CD14-positive monocyte (primary cell): ENCODE measurements around the gene STK38. TPM values are rescaled to one million over a fixed set of nuclear protein-coding genes. Genes with fewer than 3 reads are reported as not detected.

ENCODE experiments used
- DNase-seq, 3 donors: peaks; one replicate each; pipeline ENCODE4 v3.0.0-alpha.2; 2011 to 2022
- H2AFZ ChIP-seq: 2 replicates; pipeline ENCODE4 v1.6.0; 2012; ENCODE audit warnings: mild to moderate bottlenecking, low read depth, low read length, inconsistent platforms; ENCODE audit not compliant: insufficient read depth, poor library complexity, severe bottlenecking
- H3K27ac ChIP-seq, 2 donors: 1 replicate in 1 of 2; 2 replicates in 1 of 2; pipeline ENCODE4 v1.5.1; 2012 to 2013; ENCODE audit warnings: low read length in 2 of 2, control low read depth in 1 of 2, inconsistent platforms in 1 of 2, low read depth in 1 of 2, mild to moderate bottlenecking in 1 of 2
- H3K27me3 ChIP-seq, 2 donors: one replicate each; pipeline versions ENCODE4 v1.6.0 to v1.6.1; 2011 to 2013; ENCODE audit warnings: low read length in 2 of 2; ENCODE audit not compliant: control insufficient read depth in 2 of 2, insufficient read depth in 2 of 2
- H3K36me3 ChIP-seq, 2 donors: replicated peaks in 1 of 2; 1 replicate in 1 of 2; 2 replicates in 1 of 2; pipeline versions ENCODE4 v1.5.1 to v1.6.1; 2012 to 2013; ENCODE audit warnings: low read length in 2 of 2, control low read depth in 1 of 2, inconsistent platforms in 1 of 2, mild to moderate bottlenecking in 1 of 2; ENCODE audit not compliant: insufficient read depth in 2 of 2, control insufficient read depth in 1 of 2
- H3K4me1 ChIP-seq, 2 donors: 1 replicate in 1 of 2; 2 replicates in 1 of 2; pipeline versions ENCODE4 v1.5.1 to v1.6.1; 2012 to 2013; ENCODE audit warnings: low read length in 2 of 2, control low read depth in 1 of 2, inconsistent platforms in 1 of 2, mild to moderate bottlenecking in 1 of 2, moderate library complexity in 1 of 2; ENCODE audit not compliant: insufficient read depth in 2 of 2, control insufficient read depth in 1 of 2
- H3K4me2 ChIP-seq: replicated peaks from 2 replicates; pipeline ENCODE3; 2012; ENCODE audit warnings: low read length, moderate library complexity, mild to moderate bottlenecking; ENCODE audit not compliant: poor library complexity, severe bottlenecking; ENCODE audit errors: extremely low read depth
- H3K4me3 ChIP-seq, 3 experiments: fragments of 200-600 bp in 1 of 3; sonication (generic) in 1 of 3; replicated peaks in 1 of 3; 1 replicate in 2 of 3; 2 replicates in 1 of 3; pipeline ENCODE4 v1.5.1; 2011 to 2013; ENCODE audit warnings: low read length in 3 of 3, mild to moderate bottlenecking in 3 of 3, control low read depth in 2 of 3, low read depth in 2 of 3, inconsistent platforms in 1 of 3, moderate library complexity in 1 of 3
- H3K79me2 ChIP-seq: 2 replicates; pipeline ENCODE4 v1.6.0; 2012; ENCODE audit warnings: mild to moderate bottlenecking, control low read depth, inconsistent platforms, low read length, moderate library complexity; ENCODE audit not compliant: insufficient read depth
- H3K9ac ChIP-seq: 2 replicates; pipeline ENCODE4 v1.6.0; 2017; ENCODE audit warnings: low read length, mild to moderate bottlenecking; ENCODE audit not compliant: insufficient read depth, poor library complexity, severe bottlenecking
- H3K9me3 ChIP-seq, 2 donors: replicated peaks in 1 of 2; 1 replicate in 1 of 2; 2 replicates in 1 of 2; pipeline versions ENCODE4 v1.5.1 to v1.6.1; 2012 to 2013; ENCODE audit warnings: low read length in 2 of 2, control low read depth in 1 of 2; ENCODE audit not compliant: control insufficient read depth in 1 of 2, insufficient read depth in 1 of 2
- H4K20me1 ChIP-seq: 2 replicates; pipeline ENCODE4 v1.6.0; 2012; ENCODE audit warnings: mild to moderate bottlenecking, low read length, control low read depth, moderate library complexity; ENCODE audit not compliant: insufficient read depth
- H3K27ac Mint-ChIP-seq, 7 donors: one replicate each; pipeline ENCODE4 v1.8.0; 2020; ENCODE audit warnings: mild to moderate bottlenecking in 7 of 7, mixed read lengths in 7 of 7, moderate library complexity in 6 of 7, inconsistent platforms in 2 of 7
- H3K27me3 Mint-ChIP-seq, 3 donors: one replicate each; pipeline ENCODE4 v1.8.0; 2021 to 2022; ENCODE audit warnings: low read depth in 3 of 3, mild to moderate bottlenecking in 3 of 3, mixed read lengths in 3 of 3, moderate library complexity in 3 of 3, inconsistent platforms in 1 of 3
- H3K36me3 Mint-ChIP-seq, 2 donors: one replicate each; pipeline ENCODE4 v1.8.0; 2020; ENCODE audit warnings: mixed read lengths in 2 of 2, inconsistent platforms in 1 of 2, mild to moderate bottlenecking in 1 of 2
- H3K4me1 Mint-ChIP-seq: one replicate; pipeline ENCODE4 v1.8.0; 2020; ENCODE audit warnings: mild to moderate bottlenecking, mixed read lengths
- H3K4me3 Mint-ChIP-seq, 2 donors: one replicate each; pipeline ENCODE4 v1.8.0; 2020; ENCODE audit warnings: mild to moderate bottlenecking in 2 of 2, mixed read lengths in 2 of 2, moderate library complexity in 1 of 2
- H3K9me3 Mint-ChIP-seq, 7 donors: one replicate each; pipeline ENCODE4 v1.8.0; 2020 to 2022; ENCODE audit warnings: mixed read lengths in 7 of 7, mild to moderate bottlenecking in 6 of 7, moderate library complexity in 6 of 7, inconsistent platforms in 2 of 7
- WGBS: methylation state at CpG from one replicate; pipeline ENCODE4 v1.1.5; 2013; ENCODE audit warnings: missing lambda C conversion rate; ENCODE audit not compliant: insufficient coverage; 5-methylcytosine and 5-hydroxymethylcytosine counted together
- intact Hi-C, 2 donors: fragments of 100-400 bp; cut with micrococcal nuclease; formaldehyde crosslinking; loops; one replicate each; pipeline versions ENCODE4 v1.15.0 to v1.15.1; 2023
- polyA plus RNA-seq, 3 donors: library from polyadenylated mRNA; depleted of rRNA in 1 of 3; unstranded in 2 of 3; stranded (reverse) in 1 of 3; fragments of 300-500 nt in 2 of 3; fragments of >200 nt in 1 of 3; fragmentation: Illumina TruSeq in 2 of 3; gene quantifications; 1 replicate in 2 of 3; 2 replicates in 1 of 3; pipeline ENCODE4 v1.2.3, GENCODE V29; 2012 to 2021
- TF ChIP-seq, protein P1 (sequence below): fragments of 200-600 bp; IDR thresholded peaks from one replicate; pipeline ENCODE4 v1.8.0; 2022; ENCODE audit warnings: antibody characterized with exemption, mild to moderate bottlenecking

The STK38 gene
- polyA plus RNA-seq, 3 donors, result 57.1 to 95.7 (median 58.4) TPM

DNA sequence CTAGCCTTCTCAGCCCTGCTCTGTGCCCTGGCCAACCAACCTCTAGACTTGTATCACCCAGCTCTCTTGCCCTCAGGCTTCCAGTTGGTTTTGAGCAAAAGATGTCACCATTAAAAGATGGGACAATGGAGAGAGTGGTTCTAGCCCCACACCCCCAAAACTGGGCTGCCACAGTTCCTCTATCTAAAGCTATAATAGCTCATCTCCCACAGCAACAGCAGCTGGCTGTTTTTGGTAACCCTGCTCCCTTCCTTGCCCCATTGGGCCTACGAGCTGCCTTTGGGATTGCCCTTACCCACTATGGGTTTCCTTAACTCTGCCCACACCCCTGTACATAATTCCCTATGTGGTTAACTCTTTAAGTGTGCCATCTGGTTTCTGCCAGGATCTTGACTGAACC, 39.3 kb upstream of the STK38 start:
- no peaks in the 10 kb centered on the region for H3K36me3 ChIP-seq
- Mint-ChIP-seq H3K36me3 (no peaks in the 10 kb centered on the region), H3K9me3 (no peaks in the 10 kb centered on the region), H3K4me1 (peaks cover 3% of the 10 kb centered on the region), H3K27me3 (peaks cover 0 to 4% (median 4%) of the 10 kb centered on the region in 3 donors), H3K27ac (no peak overlapping the region), H3K4me3 (no peak overlapping the region)
- H4K20me1 ChIP-seq, result no peaks in the 10 kb centered on the region
- H3K79me2 ChIP-seq, result no peaks in the 10 kb centered on the region
- no peak overlapping the region for H3K4me3 ChIP-seq
- no peak for DNase-seq
- H3K27ac ChIP-seq, result no peak overlapping the region
- TF ChIP-seq, protein P1, sequence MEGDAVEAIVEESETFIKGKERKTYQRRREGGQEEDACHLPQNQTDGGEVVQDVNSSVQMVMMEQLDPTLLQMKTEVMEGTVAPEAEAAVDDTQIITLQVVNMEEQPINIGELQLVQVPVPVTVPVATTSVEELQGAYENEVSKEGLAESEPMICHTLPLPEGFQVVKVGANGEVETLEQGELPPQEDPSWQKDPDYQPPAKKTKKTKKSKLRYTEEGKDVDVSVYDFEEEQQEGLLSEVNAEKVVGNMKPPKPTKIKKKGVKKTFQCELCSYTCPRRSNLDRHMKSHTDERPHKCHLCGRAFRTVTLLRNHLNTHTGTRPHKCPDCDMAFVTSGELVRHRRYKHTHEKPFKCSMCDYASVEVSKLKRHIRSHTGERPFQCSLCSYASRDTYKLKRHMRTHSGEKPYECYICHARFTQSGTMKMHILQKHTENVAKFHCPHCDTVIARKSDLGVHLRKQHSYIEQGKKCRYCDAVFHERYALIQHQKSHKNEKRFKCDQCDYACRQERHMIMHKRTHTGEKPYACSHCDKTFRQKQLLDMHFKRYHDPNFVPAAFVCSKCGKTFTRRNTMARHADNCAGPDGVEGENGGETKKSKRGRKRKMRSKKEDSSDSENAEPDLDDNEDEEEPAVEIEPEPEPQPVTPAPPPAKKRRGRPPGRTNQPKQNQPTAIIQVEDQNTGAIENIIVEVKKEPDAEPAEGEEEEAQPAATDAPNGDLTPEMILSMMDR, result no peak
- H3K9me3 ChIP-seq, result no peaks in the 10 kb centered on the region
- H3K4me2 ChIP-seq, result no peak overlapping the region
- H3K9ac ChIP-seq, result no peak overlapping the region
- no CpG with 5 or more reads among the region's 1 CpG for WGBS
- H3K4me1 ChIP-seq, result no peaks in the 10 kb centered on the region
- intact Hi-C loops, result no loop called here
- H2AFZ ChIP-seq, result no peak overlapping the region
- no peaks in the 10 kb centered on the region for H3K27me3 ChIP-seq

DNA sequence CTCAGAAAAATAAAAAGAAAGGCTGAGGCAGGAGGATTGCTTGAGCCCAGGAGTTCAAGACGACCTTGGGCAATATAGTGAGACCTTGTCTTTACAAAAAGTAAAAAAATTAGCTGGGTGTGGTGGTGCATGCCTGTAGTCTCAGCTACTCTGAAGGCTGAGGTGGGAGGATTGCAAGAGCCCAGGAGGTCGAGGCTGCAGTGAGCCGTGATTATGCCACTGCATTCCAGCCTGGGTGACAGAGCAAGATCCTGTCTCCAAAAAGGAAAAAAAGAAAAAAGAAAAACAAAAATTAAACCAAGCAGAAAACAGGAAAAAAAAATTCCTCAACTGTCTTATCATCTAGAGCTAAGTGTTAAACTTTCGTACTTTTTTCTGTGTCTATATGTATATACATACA, 34.4 kb upstream of the STK38 start:
- TF ChIP-seq, protein P1, result no peak
- H3K27ac ChIP-seq, result no peak overlapping the region
- H3K36me3 Mint-ChIP-seq, result no peaks in the 10 kb centered on the region
- H3K79me2 ChIP-seq, result no peaks in the 10 kb centered on the region
- H3K4me1 ChIP-seq, result peaks cover 25 to 28% of the 10 kb centered on the region in 2 donors
- intact Hi-C loops, result no loop called here
- H3K36me3 ChIP-seq, result no peaks in the 10 kb centered on the region
- peaks cover 0 to 4% (median 0%) of the 10 kb centered on the region in 3 donors for H3K27me3 Mint-ChIP-seq
- no peaks in the 10 kb centered on the region for H3K9me3 ChIP-seq
- H3K4me1 Mint-ChIP-seq, result peaks cover 28% of the 10 kb centered on the region
- no peak overlapping the region for H2AFZ ChIP-seq
- H3K4me2 ChIP-seq, result no peak overlapping the region
- no peak for DNase-seq
- H3K9ac ChIP-seq, result no peak overlapping the region
- no peak overlapping the region for H3K27ac Mint-ChIP-seq
- no peaks in the 10 kb centered on the region for H4K20me1 ChIP-seq
- WGBS, result 100% methylated on average over 1 of the region's 4 CpGs
- H3K4me3 Mint-ChIP-seq, result no peak overlapping the region
- no peaks in the 10 kb centered on the region for H3K27me3 ChIP-seq
- H3K4me3 ChIP-seq, result no peak overlapping the region
- no peaks in the 10 kb centered on the region for H3K9me3 Mint-ChIP-seq
